Tibial nerve (tissue), 4 donors: ENCODE data around the gene S100A7A. TPM values are rescaled to one million over a fixed set of nuclear protein-coding genes. Genes with fewer than 3 reads are reported as not detected.
A peak's percentile ranks its signal among the peaks of the same experiment; 100 is the strongest.

ENCODE experiments used
- DNase-seq, 2 donors: peaks; one replicate each; pipeline ENCODE4 v3.0.0-alpha.2; 2019; ENCODE audit warnings: low spot score in 2 of 2
- H3K27ac ChIP-seq, 4 donors: fragments of 200-600 bp; sonication (generic) in 3 of 4; one replicate each; pipeline ENCODE4 v1.5.1; 2017 to 2019; ENCODE audit warnings: mild to moderate bottlenecking in 1 of 4
- H3K27me3 ChIP-seq, 2 donors: fragments of 200-600 bp; sonication (generic) in 1 of 2; one replicate each; pipeline versions ENCODE4 v1.5.1 to v1.6.0; 2017 to 2019
- H3K36me3 ChIP-seq, 3 donors: fragments of 200-600 bp; sonication (generic); one replicate each; pipeline ENCODE4 v1.5.1; 2018 to 2019
- H3K4me1 ChIP-seq, 4 donors: fragments of 200-600 bp; sonication (generic) in 3 of 4; one replicate each; pipeline ENCODE4 v1.5.1; 2017 to 2019
- H3K4me3 ChIP-seq, 4 donors: fragments of 200-600 bp; sonication (generic) in 3 of 4; one replicate each; pipeline ENCODE4 v1.5.1; 2017 to 2019; ENCODE audit warnings: mild to moderate bottlenecking in 1 of 4, moderate library complexity in 1 of 4
- H3K9me3 ChIP-seq, 4 donors: fragments of 200-600 bp; sonication (generic) in 3 of 4; one replicate each; pipeline ENCODE4 v1.5.1; 2017 to 2019
- CTCF ChIP-seq, 5 experiments: fragments of 200-600 bp in 3 of 5; fragments of 450-650 bp in 2 of 5; sonication (generic) in 3 of 5; IDR thresholded peaks; one replicate each; pipeline ENCODE4 v1.5.1; 2016 to 2019; ENCODE audit warnings: antibody characterized with exemption in 5 of 5, mild to moderate bottlenecking in 3 of 5, moderate library complexity in 2 of 5
- EP300 ChIP-seq, 2 donors: sonication (generic); formaldehyde crosslinking; IDR thresholded peaks; one replicate each; pipeline ENCODE4 v1.6.1; 2017; ENCODE audit warnings: antibody characterized with exemption in 2 of 2, mild to moderate bottlenecking in 1 of 2
- POLR2A ChIP-seq, 2 donors: fragments of 450-650 bp; IDR thresholded peaks; one replicate each; pipeline ENCODE4 v1.6.1; 2017; ENCODE audit warnings: antibody characterized with exemption in 2 of 2, mild to moderate bottlenecking in 2 of 2, moderate library complexity in 2 of 2
- WGBS, 2 donors: methylation state at CpG; one replicate each; pipeline ENCODE4 v1.1.5; 2018; 5-methylcytosine and 5-hydroxymethylcytosine counted together
- total RNA-seq, 4 donors: library from RNA; depleted of rRNA; stranded (reverse); fragments of >200 nt; gene quantifications; one replicate each; pipeline ENCODE4 v1.1.0, GENCODE V29; 2016

The S100A7A gene
- total RNA-seq, 4 donors from 2014 or later: not detected

- H3K4me3 ChIP-seq: no peak overlapping the region
- no peak for DNase-seq
- no peaks in the 10 kb centered on the region for H3K27me3 ChIP-seq
- no peak overlapping the region for H3K27ac ChIP-seq
- 69 to 77% methylated on average over 17 of the region's 17 CpGs for whole genome bisulfite sequencing, 2 donors
- no peaks in the 10 kb centered on the region for H3K9me3 ChIP-seq
- no peaks in the 10 kb centered on the region for H3K4me1 ChIP-seq
- H3K36me3 ChIP-seq: no peaks in the 10 kb centered on the region
- TF ChIP-seq EP300 (IDR thresholded peaks at IDR 0.05) (no peak), CTCF (IDR thresholded peaks at IDR 0.05) (no peak), POLR2A (IDR thresholded peaks at IDR 0.05) (no peak)
These were observed 26.1 kb upstream of the S100A7A start for GRCh38 chr1:153389973-153390879.

GRCh38 chr1:153390938-153391710 lies 25.2 kb upstream of the S100A7A start, which contains the start of gene S100A8:
S100A8 (minus strand) TSS chr1:153391073; CDS start chr1:153390535, 538 bp downstream.
- peak; percentile 27 to 56 for DNase-seq
- TF ChIP-seq POLR2A (IDR thresholded peaks at IDR 0.05) (no peak), EP300 (IDR thresholded peaks at IDR 0.05) (peak in 1 of 2 donors; percentile 51)
- H3K27me3 ChIP-seq: no peaks in the 10 kb centered on the region
- H3K27ac ChIP-seq: no peak within 1 kb of the TSS
- WGBS, 2 donors: 69 to 72% methylated on average over 7 of the region's 7 CpGs
- H3K4me3 ChIP-seq: no peak within 1 kb of the TSS
- no peaks in the 10 kb centered on the region for H3K4me1 ChIP-seq
- H3K9me3 ChIP-seq: no peaks in the 10 kb centered on the region
- no peaks in the 10 kb centered on the region for H3K36me3 ChIP-seq

DNA sequence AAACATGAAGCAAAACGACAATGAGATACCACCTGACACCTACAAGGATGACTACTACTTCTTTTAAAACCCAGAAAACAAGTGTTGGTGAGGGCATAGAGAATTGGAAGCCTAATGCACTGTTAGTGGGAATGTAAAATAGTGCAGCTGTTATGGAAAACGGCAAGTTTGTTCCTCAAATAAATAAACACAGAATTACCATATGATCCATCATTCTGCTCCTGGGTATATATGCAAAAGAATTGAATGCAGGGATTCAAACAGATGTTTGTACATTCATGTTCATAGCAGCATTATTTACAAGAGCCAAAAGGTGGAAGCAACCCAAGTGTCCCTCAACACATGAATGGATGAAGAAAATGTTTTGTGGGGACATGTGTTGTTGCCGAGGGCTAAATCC lies 24.1 kb upstream of the S100A7A start:
- Histone ChIP-seq H3K27me3 (no peaks in the 10 kb centered on the region), H3K27ac (no peak overlapping the region), H3K36me3 (no peaks in the 10 kb centered on the region), H3K4me3 (no peak overlapping the region), H3K9me3 (no peaks in the 10 kb centered on the region), H3K4me1 (no peaks in the 10 kb centered on the region)
- TF ChIP-seq EP300 (IDR thresholded peaks at IDR 0.05) (no peak), CTCF (IDR thresholded peaks at IDR 0.05) (no peak), POLR2A (IDR thresholded peaks at IDR 0.05) (no peak)
- 64 to 76% methylated on average over 3 of the region's 3 CpGs for WGBS, 2 donors
- DNase-seq: no peak

DNA sequence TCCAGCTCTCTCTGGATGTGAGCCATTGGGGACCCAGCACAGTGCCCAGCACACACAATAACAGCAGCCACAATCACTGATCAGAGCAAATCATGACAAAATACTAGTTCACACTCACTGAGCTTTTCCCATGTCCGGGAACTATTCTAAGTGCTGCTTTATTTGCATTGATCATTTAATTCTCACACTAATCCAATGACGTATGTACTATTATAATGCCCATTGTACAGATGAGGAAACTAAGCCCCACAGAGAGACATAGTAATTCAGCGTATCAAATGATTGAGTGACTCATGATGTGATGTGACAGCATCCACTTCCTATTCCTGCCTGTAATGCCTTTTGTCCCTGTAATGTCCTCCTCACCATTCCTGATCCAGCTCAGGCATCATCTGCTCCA lies 23.5 kb upstream of the S100A7A start:
- H3K27ac ChIP-seq: no peak overlapping the region
- 78 to 83% methylated on average over 3 of the region's 3 CpGs for WGBS, 2 donors
- peaks cover 0 to 3% of the 10 kb centered on the region in 2 donors for H3K27me3 ChIP-seq
- no peak for DNase-seq
- no peaks in the 10 kb centered on the region for H3K4me1 ChIP-seq
- H3K9me3 ChIP-seq: no peaks in the 10 kb centered on the region
- no peaks in the 10 kb centered on the region for H3K36me3 ChIP-seq
- H3K4me3 ChIP-seq: no peak overlapping the region
- TF ChIP-seq EP300 (IDR thresholded peaks at IDR 0.05): no peak
- TF ChIP-seq CTCF (IDR thresholded peaks at IDR 0.05): no peak
- no peak for TF ChIP-seq POLR2A (IDR thresholded peaks at IDR 0.05)

GRCh38 chr1:153393926-153394325 lies 22.4 kb upstream of the S100A7A start:
- H3K4me3 ChIP-seq: no peak overlapping the region
- no peak overlapping the region for H3K27ac ChIP-seq
- H3K27me3 ChIP-seq: peaks cover 0 to 4% of the 10 kb centered on the region in 2 donors
- DNase-seq: no peak
- no peaks in the 10 kb centered on the region for H3K36me3 ChIP-seq
- TF ChIP-seq EP300 (IDR thresholded peaks at IDR 0.05): no peak
- no peaks in the 10 kb centered on the region for H3K4me1 ChIP-seq
- whole genome bisulfite sequencing, 2 donors: 70 to 82% methylated on average over 6 of the region's 6 CpGs
- H3K9me3 ChIP-seq: no peaks in the 10 kb centered on the region

DNA sequence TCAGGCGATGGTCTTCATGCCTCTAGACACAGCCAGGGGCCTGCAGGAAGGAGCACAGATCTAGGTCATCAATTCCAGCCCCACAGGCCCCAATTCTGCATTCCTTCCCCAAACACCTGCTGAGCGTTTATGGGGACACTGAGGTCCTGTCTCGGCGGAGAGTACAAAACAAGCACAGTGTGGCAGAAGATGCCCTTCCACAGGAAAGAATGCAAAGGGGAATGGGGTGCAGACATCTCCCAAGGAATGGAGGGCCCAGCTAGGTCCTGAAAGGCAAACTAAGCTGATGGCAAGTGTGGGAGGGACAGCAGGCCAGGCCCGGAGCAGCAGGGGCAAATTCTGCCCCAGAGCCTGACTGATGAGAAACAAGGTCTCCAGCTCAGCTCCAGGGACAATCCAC lies 21.9 kb upstream of the S100A7A start:
- WGBS, 2 donors: 62 to 72% methylated on average over 5 of the region's 5 CpGs
- TF ChIP-seq EP300 (IDR thresholded peaks at IDR 0.05): no peak
- H3K36me3 ChIP-seq: no peaks in the 10 kb centered on the region
- H3K4me3 ChIP-seq: no peak overlapping the region
- H3K27me3 ChIP-seq: peaks cover 0 to 4% of the 10 kb centered on the region in 2 donors
- no peaks in the 10 kb centered on the region for H3K9me3 ChIP-seq
- DNase-seq: no peak
- no peaks in the 10 kb centered on the region for H3K4me1 ChIP-seq
- H3K27ac ChIP-seq: no peak overlapping the region
